Neural cell (in vitro differentiated cells): ENCODE data around the gene ODC1.

Experiments
- EP300 ChIP-seq: fragments of 450-650 bp; conservative IDR thresholded peaks from 2 replicates; pipeline ENCODE4 v1.6.1; 2014; ENCODE audit warnings: antibody characterized with exemption, mild to moderate bottlenecking, moderate library complexity; ENCODE audit not compliant: poor library complexity, severe bottlenecking
- EZH2 ChIP-seq: fragments of 200-600, 300-800 bp; shearing (Covaris generic), sonication (generic); IDR thresholded peaks from 2 replicates; pipeline ENCODE4 v1.6.1; 2014; ENCODE audit warnings: antibody characterized with exemption, low read length, borderline replicate concordance, mild to moderate bottlenecking; ENCODE audit not compliant: insufficient read depth, poor library complexity, severe bottlenecking
- MXI1 ChIP-seq: fragments of 450-650 bp; conservative IDR thresholded peaks from 2 replicates; pipeline ENCODE4 v1.6.1; 2014; ENCODE audit warnings: antibody characterized with exemption, mild to moderate bottlenecking; ENCODE audit not compliant: poor library complexity, severe bottlenecking
- POLR2AphosphoS5 ChIP-seq: IDR thresholded peaks from 2 replicates; pipeline ENCODE4 v1.6.1; 2012
- RAD21 ChIP-seq: fragments of 450-650 bp; conservative IDR thresholded peaks from 2 replicates; pipeline ENCODE4 v1.6.1; 2014; ENCODE audit warnings: antibody characterized with exemption, mild to moderate bottlenecking, moderate library complexity
- SMC3 ChIP-seq: fragments of 450-650 bp; conservative IDR thresholded peaks from 2 replicates; pipeline ENCODE4 v1.6.1; 2014; ENCODE audit warnings: antibody characterized with exemption, mild to moderate bottlenecking, moderate library complexity; ENCODE audit not compliant: poor library complexity
- TF ChIP-seq, protein P1 (sequence below): fragments of 450-650 bp; IDR thresholded peaks from 2 replicates; pipeline ENCODE4 v1.5.1; 2014; ENCODE audit warnings: antibody characterized with exemption, mild to moderate bottlenecking, moderate library complexity; ENCODE audit not compliant: poor library complexity, severe bottlenecking
- TF ChIP-seq, protein P2 (sequence below): IDR thresholded peaks from 2 replicates; pipeline ENCODE4 v1.6.1; 2012; ENCODE audit warnings: borderline replicate concordance

DNA sequence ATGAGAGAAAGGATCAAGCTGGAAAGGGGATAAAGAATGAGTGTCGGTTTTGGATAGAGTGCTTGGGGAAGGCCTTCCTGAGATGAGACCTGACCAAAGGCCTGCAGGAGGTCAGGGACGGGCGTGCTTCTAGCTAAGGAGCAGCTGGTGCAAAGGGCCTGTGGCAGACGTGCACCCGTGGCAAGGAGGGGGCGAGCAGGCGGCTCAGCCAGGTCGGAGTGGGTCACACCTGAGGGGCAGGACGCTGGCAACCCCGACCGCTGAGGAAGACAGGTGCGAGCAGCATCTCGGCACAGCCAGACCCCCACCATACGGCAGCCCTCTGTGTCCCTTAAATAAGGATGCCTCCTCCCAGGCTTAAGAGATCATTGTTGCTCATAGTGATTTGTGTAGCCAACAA is 48.1 kb downstream of the ODC1 start:
- TF ChIP-seq, protein P1, sequence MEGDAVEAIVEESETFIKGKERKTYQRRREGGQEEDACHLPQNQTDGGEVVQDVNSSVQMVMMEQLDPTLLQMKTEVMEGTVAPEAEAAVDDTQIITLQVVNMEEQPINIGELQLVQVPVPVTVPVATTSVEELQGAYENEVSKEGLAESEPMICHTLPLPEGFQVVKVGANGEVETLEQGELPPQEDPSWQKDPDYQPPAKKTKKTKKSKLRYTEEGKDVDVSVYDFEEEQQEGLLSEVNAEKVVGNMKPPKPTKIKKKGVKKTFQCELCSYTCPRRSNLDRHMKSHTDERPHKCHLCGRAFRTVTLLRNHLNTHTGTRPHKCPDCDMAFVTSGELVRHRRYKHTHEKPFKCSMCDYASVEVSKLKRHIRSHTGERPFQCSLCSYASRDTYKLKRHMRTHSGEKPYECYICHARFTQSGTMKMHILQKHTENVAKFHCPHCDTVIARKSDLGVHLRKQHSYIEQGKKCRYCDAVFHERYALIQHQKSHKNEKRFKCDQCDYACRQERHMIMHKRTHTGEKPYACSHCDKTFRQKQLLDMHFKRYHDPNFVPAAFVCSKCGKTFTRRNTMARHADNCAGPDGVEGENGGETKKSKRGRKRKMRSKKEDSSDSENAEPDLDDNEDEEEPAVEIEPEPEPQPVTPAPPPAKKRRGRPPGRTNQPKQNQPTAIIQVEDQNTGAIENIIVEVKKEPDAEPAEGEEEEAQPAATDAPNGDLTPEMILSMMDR, result no peak
- no peak for TF ChIP-seq EP300
- TF ChIP-seq RAD21, result no peak
- TF ChIP-seq, protein P2, sequence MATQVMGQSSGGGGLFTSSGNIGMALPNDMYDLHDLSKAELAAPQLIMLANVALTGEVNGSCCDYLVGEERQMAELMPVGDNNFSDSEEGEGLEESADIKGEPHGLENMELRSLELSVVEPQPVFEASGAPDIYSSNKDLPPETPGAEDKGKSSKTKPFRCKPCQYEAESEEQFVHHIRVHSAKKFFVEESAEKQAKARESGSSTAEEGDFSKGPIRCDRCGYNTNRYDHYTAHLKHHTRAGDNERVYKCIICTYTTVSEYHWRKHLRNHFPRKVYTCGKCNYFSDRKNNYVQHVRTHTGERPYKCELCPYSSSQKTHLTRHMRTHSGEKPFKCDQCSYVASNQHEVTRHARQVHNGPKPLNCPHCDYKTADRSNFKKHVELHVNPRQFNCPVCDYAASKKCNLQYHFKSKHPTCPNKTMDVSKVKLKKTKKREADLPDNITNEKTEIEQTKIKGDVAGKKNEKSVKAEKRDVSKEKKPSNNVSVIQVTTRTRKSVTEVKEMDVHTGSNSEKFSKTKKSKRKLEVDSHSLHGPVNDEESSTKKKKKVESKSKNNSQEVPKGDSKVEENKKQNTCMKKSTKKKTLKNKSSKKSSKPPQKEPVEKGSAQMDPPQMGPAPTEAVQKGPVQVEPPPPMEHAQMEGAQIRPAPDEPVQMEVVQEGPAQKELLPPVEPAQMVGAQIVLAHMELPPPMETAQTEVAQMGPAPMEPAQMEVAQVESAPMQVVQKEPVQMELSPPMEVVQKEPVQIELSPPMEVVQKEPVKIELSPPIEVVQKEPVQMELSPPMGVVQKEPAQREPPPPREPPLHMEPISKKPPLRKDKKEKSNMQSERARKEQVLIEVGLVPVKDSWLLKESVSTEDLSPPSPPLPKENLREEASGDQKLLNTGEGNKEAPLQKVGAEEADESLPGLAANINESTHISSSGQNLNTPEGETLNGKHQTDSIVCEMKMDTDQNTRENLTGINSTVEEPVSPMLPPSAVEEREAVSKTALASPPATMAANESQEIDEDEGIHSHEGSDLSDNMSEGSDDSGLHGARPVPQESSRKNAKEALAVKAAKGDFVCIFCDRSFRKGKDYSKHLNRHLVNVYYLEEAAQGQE, result no peak
- TF ChIP-seq MXI1, result no peak
- TF ChIP-seq EZH2, result no peak
- TF ChIP-seq POLR2AphosphoS5, result no peak
- no peak for TF ChIP-seq SMC3
